GM21447 (cell line): ENCODE results near the gene CTDSP2.

Experiments used
- ATAC-seq: cut with Tn5 transposase; IDR thresholded peaks from one replicate; pipeline ENCODE4 v1.9.1; 2021; ENCODE audit not compliant: unreplicated experiment

The CTDSP2 gene

GRCh38 chr12:57817261-57817989, 29.1 kb downstream of the CTDSP2 start:
- no peak for ATAC-seq

DNA sequence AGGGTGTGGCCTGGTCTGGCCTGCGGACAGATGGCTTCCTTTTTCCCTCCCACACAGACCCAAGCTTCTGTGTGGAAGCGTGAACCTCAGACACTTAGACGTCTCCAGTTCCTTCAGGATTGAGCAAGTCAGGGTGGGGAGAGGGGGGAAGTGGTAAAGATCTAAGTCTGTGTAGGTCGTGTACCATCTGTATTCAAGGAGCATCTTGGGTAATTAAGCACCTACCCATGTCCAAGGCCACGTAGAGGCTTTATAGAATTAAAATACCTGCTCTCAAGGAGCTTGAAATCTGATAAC, 29.7 kb downstream of the CTDSP2 start:
- no peak for ATAC-seq

DNA sequence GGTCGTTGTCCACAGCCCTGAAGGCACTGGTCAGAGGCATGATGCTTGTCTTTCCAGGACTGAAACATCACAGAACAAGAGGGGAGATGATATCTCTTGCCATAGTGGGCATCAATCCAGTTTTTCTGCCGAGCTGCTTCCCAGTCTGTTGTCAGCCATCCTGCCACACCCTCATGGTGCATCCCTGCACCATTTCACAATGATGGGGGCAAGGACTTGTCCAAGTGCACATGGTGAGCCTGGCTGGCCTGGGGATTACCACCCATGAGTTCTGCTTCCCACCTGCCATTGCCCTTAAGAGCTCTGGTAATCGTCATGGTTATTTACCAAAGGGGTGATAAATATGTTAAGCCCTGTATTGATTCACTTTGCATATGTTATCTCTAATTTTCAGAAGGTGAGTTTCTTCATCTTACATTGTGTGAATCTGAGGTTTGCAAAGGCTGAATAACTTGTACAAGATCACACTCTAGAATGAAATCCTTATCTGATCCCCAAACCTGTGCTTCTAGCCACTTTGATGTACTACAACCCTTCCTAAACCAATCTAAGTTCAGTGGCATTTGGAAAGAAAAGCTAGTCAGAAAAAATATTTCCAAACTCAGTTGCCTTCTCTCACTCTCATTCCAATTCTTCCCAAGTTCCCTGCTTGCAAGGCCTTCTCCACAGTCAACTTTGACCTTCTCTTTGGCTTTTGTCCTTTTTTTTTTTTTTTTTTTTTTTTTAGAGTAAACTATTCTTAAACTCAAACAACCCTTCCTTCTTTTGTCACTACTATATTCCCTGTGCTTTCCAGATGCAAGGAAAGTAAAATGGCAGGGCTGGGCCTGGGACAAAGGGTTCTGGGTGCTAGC, 30.3 kb downstream of the CTDSP2 start:
- ATAC-seq, result no peak

- no peak for ATAC-seq
These were observed 31.1 kb downstream of the CTDSP2 start for GRCh38 chr12:57815177-57816000.

GRCh38 chr12:57813971-57814772, 32.4 kb downstream of the CTDSP2 start:
- no peak for ATAC-seq

DNA sequence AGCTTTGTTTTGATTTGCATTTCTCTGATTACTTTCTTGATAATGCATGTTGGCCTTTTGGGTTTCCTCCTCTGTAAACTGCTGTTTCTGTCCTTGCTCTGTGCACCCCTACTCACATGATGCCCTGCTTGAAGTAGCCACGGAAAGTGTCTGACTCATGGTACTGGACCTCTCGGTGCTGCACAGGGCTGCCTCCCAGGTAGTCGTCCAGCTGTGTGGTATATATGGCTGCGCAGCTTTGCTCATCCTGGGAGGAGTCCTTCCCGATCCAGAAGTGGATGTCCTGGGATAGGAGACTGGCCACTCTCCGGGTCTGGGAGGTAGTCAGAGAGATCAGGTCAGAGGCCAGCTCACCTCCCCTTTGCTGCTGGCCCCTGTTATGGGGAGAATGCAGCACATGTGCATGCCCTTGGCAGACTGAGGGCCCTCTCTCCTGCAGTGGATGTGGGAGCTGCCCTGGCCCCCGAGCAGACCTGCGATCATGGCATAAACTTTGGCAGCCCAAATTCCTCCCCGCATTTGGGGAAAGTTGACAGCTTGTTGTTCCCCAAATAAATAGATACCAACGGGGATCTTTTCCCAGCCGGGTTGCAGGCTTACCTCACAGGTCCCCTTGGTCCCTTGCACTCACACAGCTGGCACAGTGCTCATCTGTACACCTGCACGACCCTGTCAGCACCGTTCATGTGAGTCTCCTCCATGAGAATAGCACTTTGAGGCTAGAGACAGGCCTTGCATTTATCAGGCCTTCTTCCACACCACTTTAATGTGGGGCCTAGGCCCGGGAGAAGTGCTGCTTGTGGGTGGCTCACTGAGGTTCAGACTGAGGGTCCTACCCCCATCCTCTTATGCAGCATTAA, 33.2 kb downstream of the CTDSP2 start:
- ATAC-seq, result no peak

GRCh38 chr12:57811028-57811755, 35.3 kb downstream of the CTDSP2 start:
- no peak for ATAC-seq

DNA sequence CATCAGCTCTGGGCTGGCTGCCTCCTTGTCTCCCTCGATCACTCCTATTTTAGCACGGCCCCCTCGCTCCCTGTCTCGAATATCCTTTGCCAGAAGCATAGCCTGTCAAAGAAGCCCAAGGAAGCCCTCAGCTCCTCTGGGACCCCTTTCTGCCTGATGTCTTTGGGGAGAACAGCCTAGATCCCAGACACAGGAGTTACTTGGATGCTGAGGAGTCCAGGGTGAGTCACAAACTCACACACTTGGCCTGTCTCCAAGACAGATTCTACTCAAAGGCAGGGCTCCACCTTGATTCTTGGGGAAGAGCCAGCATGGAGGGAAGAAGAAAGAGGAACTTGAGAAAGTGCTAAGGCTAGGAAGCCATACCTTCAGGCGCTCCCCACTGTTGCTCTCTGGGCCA, 36.1 kb downstream of the CTDSP2 start:
- no peak for ATAC-seq

GRCh38 chr12:57809425-57809824, 37.1 kb downstream of the CTDSP2 start:
- no peak for ATAC-seq

DNA sequence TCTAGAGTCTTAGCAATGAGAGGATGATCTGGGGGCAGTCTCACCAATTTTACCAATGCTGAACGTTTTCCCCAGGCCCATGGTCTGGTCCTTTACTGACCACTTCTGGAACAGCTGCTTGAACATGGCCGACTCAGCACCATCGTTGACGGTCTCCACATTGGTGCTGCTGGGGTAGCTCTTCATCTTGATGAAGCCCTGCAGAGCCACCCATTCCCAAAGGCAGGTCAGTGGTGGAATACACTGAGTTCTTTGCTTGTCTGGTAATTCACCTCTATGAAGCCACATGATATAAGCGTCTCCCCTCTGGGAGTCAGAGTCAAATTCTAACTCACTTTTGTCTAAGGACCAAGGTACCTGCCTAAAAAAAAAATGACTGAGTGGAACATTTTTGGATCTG, 38.2 kb downstream of the CTDSP2 start:
- ATAC-seq, result no peak

GRCh38 chr12:57807285-57807684, 39.2 kb downstream of the CTDSP2 start:
- no peak for ATAC-seq

- ATAC-seq, result no peak
These were observed 39.9 kb downstream of the CTDSP2 start for GRCh38 chr12:57806677-57807076.

DNA sequence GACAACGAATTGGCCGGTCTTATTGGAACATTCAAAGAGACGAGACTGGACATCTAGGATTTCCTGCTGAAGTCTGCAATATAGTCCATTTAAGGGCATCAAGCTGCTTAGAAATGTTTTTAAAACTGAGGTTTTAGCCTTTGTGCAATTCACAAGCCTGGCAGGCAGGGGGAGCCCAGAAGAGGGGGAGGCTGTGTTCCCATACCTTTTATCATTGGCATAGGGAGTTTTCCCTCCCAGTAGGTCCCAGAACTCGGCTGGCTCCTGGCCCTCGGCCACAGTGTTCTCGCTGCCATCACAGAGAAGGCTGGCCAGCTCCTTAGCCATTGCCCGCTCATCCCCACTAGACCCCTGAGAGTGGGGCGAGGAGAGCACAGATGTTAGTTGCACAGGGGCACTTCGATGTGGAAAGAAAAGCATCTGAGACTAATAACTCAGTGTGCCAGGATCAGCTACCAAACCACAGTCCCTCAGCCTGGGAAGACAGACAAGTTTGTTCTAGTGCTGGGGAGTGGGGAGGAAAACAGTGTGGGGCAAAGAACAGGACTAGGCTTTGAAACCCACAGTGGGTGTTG, 43.1 kb downstream of the CTDSP2 start:
- no peak for ATAC-seq

GRCh38 chr12:57802607-57803006, 43.9 kb downstream of the CTDSP2 start:
- ATAC-seq, result no peak

DNA sequence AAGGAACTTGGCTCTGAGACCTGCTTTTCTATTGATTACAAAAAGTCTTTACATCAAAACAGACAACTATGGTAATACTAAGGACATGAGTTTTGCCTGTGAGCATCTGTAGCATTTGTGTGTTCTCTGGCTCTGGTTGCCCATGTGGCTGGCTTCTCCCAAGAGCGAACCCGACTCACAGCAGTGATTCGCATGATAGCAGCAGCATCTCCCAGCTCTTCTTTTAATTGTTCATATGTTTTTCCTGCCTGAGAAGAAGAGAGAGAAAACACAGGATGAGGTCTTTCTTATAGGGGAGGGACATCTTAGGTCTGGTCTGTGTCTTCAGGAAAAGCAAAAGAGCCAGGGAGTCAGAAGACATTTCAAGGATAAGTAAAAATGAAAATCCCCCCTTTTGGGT, 45.6 kb downstream of the CTDSP2 start:
- ATAC-seq, result no peak

DNA sequence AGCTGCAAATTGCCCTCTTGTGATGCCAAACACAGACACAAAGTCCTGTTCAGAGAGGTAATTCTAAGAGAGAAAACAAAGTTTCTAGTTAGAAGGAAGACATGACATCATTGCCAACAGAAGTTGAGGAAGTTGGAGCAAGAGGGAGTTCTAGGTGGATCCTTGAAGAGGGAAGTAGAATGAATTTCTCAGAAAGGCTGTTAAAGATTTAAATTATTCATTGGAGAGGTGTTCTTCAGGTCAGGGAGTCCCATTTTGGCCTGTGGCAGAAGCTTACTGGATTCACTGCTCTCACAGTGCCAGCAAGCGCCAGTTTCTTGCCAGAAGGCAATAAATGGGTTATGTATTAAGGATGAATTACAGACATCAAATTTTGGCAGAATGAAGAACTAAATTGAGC, 48.6 kb downstream of the CTDSP2 start:
- no peak for ATAC-seq

- ATAC-seq, result no peak
These were observed 49.5 kb downstream of the CTDSP2 start for GRCh38 chr12:57796996-57797395.

GRCh38 chr12:57795354-57795753, 51.2 kb downstream of the CTDSP2 start:
- no peak for ATAC-seq

DNA sequence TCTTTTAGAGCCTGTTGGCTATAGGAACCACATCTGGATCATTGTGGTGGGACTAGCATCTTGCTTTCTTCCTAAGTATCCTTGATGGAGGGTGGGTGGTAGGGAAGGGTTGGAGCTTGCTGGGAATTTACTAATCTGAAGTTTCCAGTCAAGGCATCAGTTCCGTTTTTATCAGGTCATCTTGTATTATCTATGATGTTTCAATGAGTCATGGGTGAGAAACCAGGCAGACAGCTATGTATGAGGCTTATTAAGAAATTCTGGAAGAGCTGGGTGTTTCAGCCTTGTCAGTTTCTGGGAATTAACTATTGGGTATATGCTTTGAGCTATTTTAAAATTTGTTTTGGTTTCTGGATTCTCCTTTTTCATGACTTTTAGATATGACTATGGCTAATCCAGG, 52.6 kb downstream of the CTDSP2 start:
- ATAC-seq, result no peak
